SIG-M5 (cell line): Measurements from ENCODE around the gene GAREM2.

Experiments used
- DNase-seq: peaks from one replicate; lab custom pipeline; 2025; lab: John Stamatoyannopoulos, UW

GAREM2 gene

DNA sequence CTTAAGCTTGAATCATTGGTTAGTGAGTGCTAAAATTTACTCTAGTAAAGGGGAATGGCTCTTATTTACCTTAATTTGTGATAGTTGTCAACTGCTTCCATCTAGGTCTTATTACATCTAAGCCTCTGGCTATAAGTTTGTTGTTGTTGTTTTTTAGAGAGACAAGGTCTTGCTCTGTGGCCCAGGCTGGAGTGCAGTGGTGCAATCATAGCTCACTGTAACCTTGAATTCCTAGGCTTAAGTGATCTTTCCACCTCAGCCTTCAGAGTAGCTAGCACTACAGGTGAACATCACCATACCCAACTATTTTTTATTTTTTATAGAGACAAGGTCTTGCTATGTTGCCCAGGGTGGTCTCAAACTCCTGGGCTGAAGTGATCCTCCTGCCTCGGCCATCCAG is 65.0 kb downstream of the GAREM2 start:
- DNase-seq, result no peak

DNA sequence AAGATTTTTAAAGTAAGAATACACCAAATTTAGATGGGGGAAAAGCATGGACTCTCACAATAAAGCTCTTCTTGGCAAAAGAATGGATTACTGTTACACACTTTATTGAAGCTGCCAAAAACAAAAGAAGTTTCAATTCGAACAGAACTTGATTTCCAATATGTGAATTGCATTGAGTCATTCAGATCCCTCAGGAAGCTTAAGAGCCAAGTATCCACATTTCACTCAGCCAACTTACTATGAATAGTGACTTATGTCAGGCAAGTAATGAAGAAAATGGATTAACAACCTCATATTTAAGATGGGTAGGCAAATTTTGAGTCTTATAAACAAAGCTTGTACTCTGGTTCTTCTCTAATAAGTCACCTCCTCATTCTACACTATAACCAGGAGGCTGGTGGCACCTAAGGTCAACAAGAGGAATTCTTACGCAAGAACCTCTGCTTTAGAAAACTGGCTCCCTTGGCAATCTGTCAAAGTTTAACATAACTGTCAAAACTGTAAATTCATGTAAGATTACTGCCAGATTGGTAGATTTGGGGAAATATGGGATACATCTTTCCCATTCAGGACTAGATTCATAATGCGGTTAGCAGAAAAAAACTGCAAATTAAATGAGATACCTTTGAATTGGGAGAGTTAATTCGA is 65.5 kb downstream of the GAREM2 start:
- DNase-seq, result no peak
